Mucosa of descending colon (tissue), 3 donors: Measurements from ENCODE around the gene FAM193B. TPM values are rescaled to one million over a fixed set of nuclear protein-coding genes. Genes with fewer than 3 reads are reported as not detected.

Experiments used
- ATAC-seq: fragments of 200-7000 bp; cut with Tn5 transposase; one replicate; pipeline ENCODE4 v1.9.1; 2020; ENCODE audit warnings: mild to moderate bottlenecking, moderate library complexity
- DNase-seq, 3 donors: peaks; one replicate each; pipeline ENCODE4 v3.0.0-alpha.2; 2020
- H3K36me3 ChIP-seq: fragments of 200-600 bp; one replicate; pipeline ENCODE4 v1.8.0; 2021; ENCODE audit warnings: low read depth, mild to moderate bottlenecking
- H3K4me1 ChIP-seq: fragments of 200-600 bp; one replicate; pipeline ENCODE4 v1.8.0; 2021; ENCODE audit warnings: low read depth, mild to moderate bottlenecking
- H3K4me3 ChIP-seq: fragments of 200-600 bp; one replicate; pipeline ENCODE4 v1.8.0; 2021; ENCODE audit warnings: mild to moderate bottlenecking
- H3K9me3 ChIP-seq: fragments of 200-600 bp; one replicate; pipeline ENCODE4 v1.8.0; 2021; ENCODE audit warnings: mild to moderate bottlenecking
- CTCF ChIP-seq: fragments of 200-600 bp; IDR thresholded peaks from one replicate; pipeline ENCODE4 v1.8.0; 2022; ENCODE audit warnings: antibody characterized with exemption, mild to moderate bottlenecking
- intact Hi-C, 2 donors: fragments of 100-400 bp; cut with DNase I in 1 of 2; cut with micrococcal nuclease in 1 of 2; formaldehyde crosslinking; loops; one replicate each; pipeline versions ENCODE4 v1.11.0 to v1.11.1; 2022; cut with DNase I, micrococcal nuclease
- total RNA-seq, 3 donors: library from RNA; stranded (reverse); fragmentation: NEBNext Ultra II Directional in 2 of 3; extraction: Animal tissue kit (Norgen Biotek cat#: 25700) in 2 of 3; gene quantifications; one replicate each; pipeline versions ENCODE4 v1.2.1 to v1.2.4, GENCODE V29; 2021 to 2023
- donor health status: DM: no; HTN: no; CAD: no; lungs with moderate emphysema.
- donor health status: DM: no; HTN: no; CAD: no.
- donor health status: DM: no; HTN: yes; CAD: no.

The FAM193B gene
- total RNA-seq, 3 donors from 2014 or later = 57.7 to 83.9 (median 75.2) TPM

GRCh38 chr5:177474846-177475562 is 79.4 kb downstream of the FAM193B start:
- no peak for TF ChIP-seq CTCF
- DNase-seq (peak in 1 of 3 donors; percentile 20), ATAC-seq (no peak)
- no peaks in the 10 kb centered on the region for H3K36me3 ChIP-seq
- no peaks in the 10 kb centered on the region for H3K9me3 ChIP-seq
- H3K4me3 ChIP-seq = no peak overlapping the region
- peaks cover 10% of the 10 kb centered on the region for H3K4me1 ChIP-seq
- intact Hi-C loops = no loop called here

GRCh38 chr5:177474002-177474476 is 80.3 kb downstream of the FAM193B start:
- intact Hi-C loops = no loop called here
- H3K4me3 ChIP-seq = no peak overlapping the region
- no peak for ATAC-seq
- no peaks in the 10 kb centered on the region for H3K9me3 ChIP-seq
- H3K4me1 ChIP-seq = peaks cover 10% of the 10 kb centered on the region
- no peak for TF ChIP-seq CTCF
- no peaks in the 10 kb centered on the region for H3K36me3 ChIP-seq
- peak in 1 of 3 donors; percentile 20 for DNase-seq

- H3K4me3 ChIP-seq = peak within 1 kb of the TSS; percentile 28
- DNase-seq = peak in 2 of 3 donors; percentile 54 to 57
- intact Hi-C loops = no loop called here
- peaks cover 10% of the 10 kb centered on the region for H3K4me1 ChIP-seq
- H3K9me3 ChIP-seq = no peaks in the 10 kb centered on the region
- peak; percentile 59 for ATAC-seq
- H3K36me3 ChIP-seq = no peaks in the 10 kb centered on the region
- no peak for TF ChIP-seq CTCF
Measured at GRCh38 chr5:177473443-177474001, 80.8 kb downstream of the FAM193B start, which contains the start of gene DBN1. Gene DBN1, minus strand, starts transcription at chr5:177473634. Its CDS starts 113 bp downstream, at chr5:177473521.

GRCh38 chr5:177472460-177473442 is 81.6 kb downstream of the FAM193B start:
- peak; percentile 69 for ATAC-seq
- Histone ChIP-seq H3K36me3 (no peaks in the 10 kb centered on the region), H3K4me1 (peaks cover 10% of the 10 kb centered on the region), H3K9me3 (no peaks in the 10 kb centered on the region), H3K4me3 (peak overlapping the region; percentile 28)
- DNase-seq = peak; percentile 47 to 69 (median 67)
- TF ChIP-seq CTCF = no peak
- intact Hi-C loops = no loop called here

- peaks cover 10% of the 10 kb centered on the region for H3K4me1 ChIP-seq
- no peak overlapping the region for H3K4me3 ChIP-seq
- intact Hi-C loops = no loop called here
- ATAC-seq (no peak), DNase-seq (peak in 2 of 3 donors; percentile 44 to 62)
- TF ChIP-seq CTCF = no peak
- H3K36me3 ChIP-seq = no peaks in the 10 kb centered on the region
- no peaks in the 10 kb centered on the region for H3K9me3 ChIP-seq
Measured at GRCh38 chr5:177471610-177472356, 82.6 kb downstream of the FAM193B start.
